ENCODE measurements around the gene OSTF1. TPM values are rescaled to one million over a fixed set of nuclear protein-coding genes. Genes with fewer than 3 reads are reported as not detected.

The OSTF1 gene
- total RNA-seq, 2 experiments from 2014 or later = 37.3 to 58.1 TPM

- H3K27ac ChIP-seq (ENCODE audit: low read depth, low read length, poor library complexity, severe bottlenecking) = peak overlapping the region; percentile 85
- no TSS peak for BruUV-seq (replicated peaks)
- H3K4me2 ChIP-seq (ENCODE audit: low read length) = peak overlapping the region; percentile 90
- H3K79me2 ChIP-seq (ENCODE audit: insufficient read depth, low read depth, low read length) = peaks cover 80% of the 10 kb centered on the region
- peaks cover 12% of the 10 kb centered on the region for H4K20me1 ChIP-seq (ENCODE audit: insufficient read depth, low read length)
- CTCF ChIA-PET (ENCODE audit: unreplicated experiment) = no interaction called here
- no peaks in the 10 kb centered on the region for H3K9me2 ChIP-seq (ENCODE audit: insufficient read depth, low read length)
- peaks cover 44% of the 10 kb centered on the region for H3K4me1 ChIP-seq (ENCODE audit: insufficient read depth, low read length, poor library complexity, severe bottlenecking)
- TF ChIP-seq, protein P1, sequence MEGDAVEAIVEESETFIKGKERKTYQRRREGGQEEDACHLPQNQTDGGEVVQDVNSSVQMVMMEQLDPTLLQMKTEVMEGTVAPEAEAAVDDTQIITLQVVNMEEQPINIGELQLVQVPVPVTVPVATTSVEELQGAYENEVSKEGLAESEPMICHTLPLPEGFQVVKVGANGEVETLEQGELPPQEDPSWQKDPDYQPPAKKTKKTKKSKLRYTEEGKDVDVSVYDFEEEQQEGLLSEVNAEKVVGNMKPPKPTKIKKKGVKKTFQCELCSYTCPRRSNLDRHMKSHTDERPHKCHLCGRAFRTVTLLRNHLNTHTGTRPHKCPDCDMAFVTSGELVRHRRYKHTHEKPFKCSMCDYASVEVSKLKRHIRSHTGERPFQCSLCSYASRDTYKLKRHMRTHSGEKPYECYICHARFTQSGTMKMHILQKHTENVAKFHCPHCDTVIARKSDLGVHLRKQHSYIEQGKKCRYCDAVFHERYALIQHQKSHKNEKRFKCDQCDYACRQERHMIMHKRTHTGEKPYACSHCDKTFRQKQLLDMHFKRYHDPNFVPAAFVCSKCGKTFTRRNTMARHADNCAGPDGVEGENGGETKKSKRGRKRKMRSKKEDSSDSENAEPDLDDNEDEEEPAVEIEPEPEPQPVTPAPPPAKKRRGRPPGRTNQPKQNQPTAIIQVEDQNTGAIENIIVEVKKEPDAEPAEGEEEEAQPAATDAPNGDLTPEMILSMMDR (conservative IDR thresholded peaks at IDR 0.05; ENCODE audit: low read length) = no peak
- no peak for TF ChIP-seq EZH2phosphoT487 (IDR thresholded peaks at IDR 0.05; ENCODE audit: borderline replicate concordance, low read depth, low read length)
- peak overlapping the region; percentile 93 for H3K4me3 ChIP-seq (ENCODE audit: low read depth, low read length, poor library complexity, severe bottlenecking)
- DNase-seq (ENCODE audit: low spot score) = peak; percentile 76
- H3K9me3 ChIP-seq (ENCODE audit: low read length) = no peaks in the 10 kb centered on the region
- POLR2A ChIA-PET = interaction anchor here (0.8 to 6.8 kb wide), 5 partner anchors 63 to 139 kb away, joined by 3 to 70 read pairs (median 5); partner anchors contain the start of genes C9orf40 and CARNMT1
- peak overlapping the region; percentile 62 for H2AFZ ChIP-seq (ENCODE audit: low read length)
- intact Hi-C loops (cut with micrococcal nuclease; ENCODE audit: unreplicated experiment) = loop anchor here (1.0 kb wide), 2 partner anchors 61 to 136 kb away; partner anchors contain the start of gene CARNMT1
- H3K36me3 ChIP-seq (ENCODE audit: insufficient read depth, low read length) = no peaks in the 10 kb centered on the region
Measured at GRCh38 chr9:75088646-75089372, 495 bp downstream of the OSTF1 start.

DNA sequence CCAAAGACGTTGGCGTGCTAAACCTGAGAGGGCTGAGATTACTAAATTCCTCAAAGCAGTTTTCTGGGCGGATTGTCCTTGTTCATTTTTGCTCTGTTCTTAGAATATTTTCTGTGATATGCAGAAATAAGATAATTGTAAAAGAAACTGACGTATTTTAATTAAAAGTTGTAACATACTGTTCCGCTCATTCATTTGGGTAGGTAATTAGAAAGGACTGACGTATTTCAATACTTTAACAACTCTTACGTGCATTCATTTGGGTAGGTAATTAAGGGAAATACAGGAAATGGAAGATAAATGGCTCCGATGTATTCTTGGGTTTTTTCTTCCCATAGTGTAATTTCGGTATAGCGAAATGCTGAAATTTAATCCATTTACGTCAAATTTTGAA is 1.1 kb downstream of the OSTF1 start:
- H3K4me1 ChIP-seq (ENCODE audit: insufficient read depth, low read length, poor library complexity, severe bottlenecking) = peaks cover 44% of the 10 kb centered on the region
- H3K36me3 ChIP-seq (ENCODE audit: insufficient read depth, low read length) = no peaks in the 10 kb centered on the region
- TSS peak; percentile 60 for BruUV-seq (replicated peaks)
- H3K4me2 ChIP-seq (ENCODE audit: low read length) = peak overlapping the region; percentile 90
- no peaks in the 10 kb centered on the region for H3K9me3 ChIP-seq (ENCODE audit: low read length)
- peaks cover 85% of the 10 kb centered on the region for H3K79me2 ChIP-seq (ENCODE audit: insufficient read depth, low read depth, low read length)
- ChIA-PET CTCF (ENCODE audit: unreplicated experiment) (no interaction called here), POLR2A (interaction anchor here (0.7 to 6.8 kb wide), 2 partner anchors 63 to 134 kb away, joined by 3 to 70 read pairs; partner anchors contain the start of gene CARNMT1)
- peak overlapping the region; percentile 93 for H3K4me3 ChIP-seq (ENCODE audit: low read depth, low read length, poor library complexity, severe bottlenecking)
- no peak for DNase-seq (ENCODE audit: low spot score)
- no peaks in the 10 kb centered on the region for H3K9me2 ChIP-seq (ENCODE audit: insufficient read depth, low read length)
- peak overlapping the region; percentile 85 for H3K27ac ChIP-seq (ENCODE audit: low read depth, low read length, poor library complexity, severe bottlenecking)
- H2AFZ ChIP-seq (ENCODE audit: low read length) = peak overlapping the region; percentile 62; the same call in 1 of the 2 replicates
- intact Hi-C loops (cut with micrococcal nuclease; ENCODE audit: unreplicated experiment) = no loop called here
- TF ChIP-seq EZH2phosphoT487 (IDR thresholded peaks at IDR 0.05; ENCODE audit: borderline replicate concordance, low read depth, low read length) = no peak
- TF ChIP-seq, protein P1 (conservative IDR thresholded peaks at IDR 0.05; ENCODE audit: low read length) = no peak
- peaks cover 12% of the 10 kb centered on the region for H4K20me1 ChIP-seq (ENCODE audit: insufficient read depth, low read length)

DNA sequence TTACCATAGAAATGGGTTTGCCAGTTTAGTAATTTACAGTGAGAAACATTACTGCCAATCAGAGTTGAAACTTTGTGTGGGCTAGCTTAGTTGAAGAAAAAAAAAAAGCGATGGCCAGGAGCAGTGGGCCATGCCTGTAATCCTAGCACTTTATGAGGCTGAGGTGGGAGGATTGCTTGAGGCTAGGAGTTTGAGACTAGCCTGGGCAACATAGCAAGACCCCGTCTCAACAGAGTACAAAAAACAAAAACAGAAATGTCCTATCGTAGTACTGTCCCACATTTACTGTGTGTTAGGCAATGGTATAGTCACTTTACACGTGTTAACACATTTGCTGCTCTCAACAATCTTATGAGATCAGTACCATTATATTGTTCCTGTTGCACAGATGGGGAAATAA is 2.3 kb downstream of the OSTF1 start:
- peak overlapping the region; percentile 90 for H3K4me2 ChIP-seq (ENCODE audit: low read length)
- ChIA-PET POLR2A (interaction anchor here (0.6 to 6.8 kb wide), 2 partner anchors 27 to 64 kb away, joined by 3 to 70 read pairs; partner anchors contain the start of gene CARNMT1), CTCF (ENCODE audit: unreplicated experiment) (interaction anchor here (0.6 kb wide), 1 partner anchor 41 kb away, joined by 3 read pairs; no protein-coding TSS in a partner anchor)
- H3K9me2 ChIP-seq (ENCODE audit: insufficient read depth, low read length) = no peaks in the 10 kb centered on the region
- no TSS peak for BruUV-seq (replicated peaks)
- H3K36me3 ChIP-seq (ENCODE audit: insufficient read depth, low read length) = no peaks in the 10 kb centered on the region
- peak overlapping the region; percentile 93 for H3K4me3 ChIP-seq (ENCODE audit: low read depth, low read length, poor library complexity, severe bottlenecking)
- TF ChIP-seq, protein P1 (conservative IDR thresholded peaks at IDR 0.05; ENCODE audit: low read length) = no peak
- TF ChIP-seq EZH2phosphoT487 (IDR thresholded peaks at IDR 0.05; ENCODE audit: borderline replicate concordance, low read depth, low read length) = no peak
- no peak for DNase-seq (ENCODE audit: low spot score)
- H3K4me1 ChIP-seq (ENCODE audit: insufficient read depth, low read length, poor library complexity, severe bottlenecking) = peaks cover 34% of the 10 kb centered on the region
- no peak overlapping the region for H2AFZ ChIP-seq (ENCODE audit: low read length)
- peaks cover 81% of the 10 kb centered on the region for H3K79me2 ChIP-seq (ENCODE audit: insufficient read depth, low read depth, low read length)
- H3K9me3 ChIP-seq (ENCODE audit: low read length) = no peaks in the 10 kb centered on the region
- H3K27ac ChIP-seq (ENCODE audit: low read depth, low read length, poor library complexity, severe bottlenecking) = no peak overlapping the region
- intact Hi-C loops (cut with micrococcal nuclease; ENCODE audit: unreplicated experiment) = no loop called here
- peaks cover 15% of the 10 kb centered on the region for H4K20me1 ChIP-seq (ENCODE audit: insufficient read depth, low read length)

All from OCI-LY7 (cell line).